HL-60/S4 (cell line): Measurements from ENCODE around the gene A3GALT2.

Experiments
- in situ Hi-C: fragments of 300-500 bp; cut with MboI; formaldehyde crosslinking; loops from 2 replicates; pipeline ENCODE4 v1.14.3; 2022; ENCODE audit warnings: low sequenced_read_pairs

A3GALT2 gene

DNA sequence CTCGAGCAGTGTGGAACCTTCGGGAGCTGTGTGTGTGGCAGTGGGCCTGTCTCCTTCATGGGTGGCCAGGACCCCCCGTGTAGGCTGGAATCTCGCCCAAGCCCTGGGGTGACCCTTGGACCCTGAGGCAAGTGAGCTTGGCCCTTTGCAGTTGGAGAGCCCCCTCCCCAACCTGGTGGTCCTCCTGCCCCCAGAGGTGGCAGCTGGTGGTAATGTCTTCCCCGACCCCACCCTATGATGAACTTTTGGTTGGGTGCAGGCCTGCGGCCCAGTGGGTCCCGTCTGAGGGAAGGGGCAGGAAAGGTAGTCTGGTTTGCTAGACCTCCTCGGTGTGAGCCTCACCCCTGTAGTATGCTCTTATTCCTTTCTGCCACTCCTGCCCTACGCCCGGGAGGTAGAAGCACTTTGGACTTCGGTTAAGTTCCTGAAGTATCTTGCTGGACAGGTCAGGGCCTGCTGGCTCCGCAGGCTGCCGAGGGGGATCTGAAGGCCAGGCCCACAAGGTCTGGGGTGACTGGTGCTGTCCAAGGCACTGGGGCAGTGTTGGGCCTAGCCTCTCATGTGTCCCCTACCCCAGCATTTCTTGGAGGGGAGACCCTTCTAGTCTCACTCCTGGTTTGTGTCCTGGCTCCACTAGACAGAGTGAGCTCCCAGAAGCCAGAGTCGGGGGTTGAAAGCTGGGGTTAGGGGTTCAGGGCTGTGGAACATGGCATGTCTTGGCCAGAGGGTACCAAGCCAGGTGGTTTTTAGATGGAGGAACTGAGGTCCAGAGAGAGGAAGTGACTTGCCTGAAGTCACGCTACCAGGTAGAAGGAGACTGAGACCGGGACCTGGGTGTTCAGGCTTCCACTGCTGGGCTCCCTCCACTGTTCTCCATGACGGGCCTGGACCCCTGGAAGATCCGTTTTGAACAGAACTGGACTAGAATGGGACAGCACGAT, 62.9 kb downstream of the A3GALT2 start:
- in situ Hi-C loops: no loop called here

DNA sequence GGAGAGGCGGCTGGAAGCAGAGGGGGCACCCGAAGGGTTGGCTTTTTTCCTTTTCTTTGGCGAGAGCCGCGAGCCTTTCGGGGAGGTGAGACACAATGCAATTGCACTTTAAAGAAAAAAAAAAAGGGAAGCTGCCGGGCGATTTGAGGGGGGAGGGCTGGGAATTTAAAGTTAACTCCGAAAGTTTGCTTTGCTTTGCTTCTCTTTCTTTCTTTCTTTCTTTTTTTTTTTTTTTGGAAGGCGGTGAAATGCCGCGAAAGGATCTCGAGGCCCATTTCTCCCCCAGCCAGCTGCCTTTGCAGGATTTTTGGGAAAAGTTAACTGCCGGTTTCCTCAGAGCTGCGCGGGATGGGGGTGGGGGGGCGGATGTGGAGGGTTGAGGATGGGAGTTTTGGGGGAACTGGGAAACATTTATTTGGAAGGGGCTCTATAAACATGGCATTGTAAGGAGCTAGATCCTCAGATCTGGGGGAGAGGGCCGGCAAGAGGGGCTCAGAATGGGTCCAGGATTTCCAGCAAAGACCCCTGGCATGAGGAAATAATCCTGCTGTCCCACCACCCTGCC, 63.6 kb downstream of the A3GALT2 start:
- in situ Hi-C loops: no loop called here
